Upper lobe of left lung (tissue), 4 donors: ENCODE data around the gene RHOT2.

Experiments
- CTCF ChIP-seq, 6 experiments: fragments of 450-650 bp in 4 of 6; fragments of 200-600 bp in 2 of 6; sonication (generic) in 2 of 6; IDR thresholded peaks; one replicate each; pipeline ENCODE4 v1.5.1; 2016 to 2019; ENCODE audit warnings: antibody characterized with exemption in 6 of 6
- EP300 ChIP-seq, 4 donors: sonication (generic); formaldehyde crosslinking; IDR thresholded peaks; one replicate each; pipeline ENCODE4 v1.5.1; 2017; ENCODE audit warnings: antibody characterized with exemption in 4 of 4, control low read depth in 2 of 4
- POLR2A ChIP-seq, 4 donors: fragments of 450-650 bp; IDR thresholded peaks; one replicate each; pipeline ENCODE4 v1.5.1; 2016 to 2017; ENCODE audit warnings: antibody characterized with exemption in 4 of 4, mild to moderate bottlenecking in 2 of 4

DNA sequence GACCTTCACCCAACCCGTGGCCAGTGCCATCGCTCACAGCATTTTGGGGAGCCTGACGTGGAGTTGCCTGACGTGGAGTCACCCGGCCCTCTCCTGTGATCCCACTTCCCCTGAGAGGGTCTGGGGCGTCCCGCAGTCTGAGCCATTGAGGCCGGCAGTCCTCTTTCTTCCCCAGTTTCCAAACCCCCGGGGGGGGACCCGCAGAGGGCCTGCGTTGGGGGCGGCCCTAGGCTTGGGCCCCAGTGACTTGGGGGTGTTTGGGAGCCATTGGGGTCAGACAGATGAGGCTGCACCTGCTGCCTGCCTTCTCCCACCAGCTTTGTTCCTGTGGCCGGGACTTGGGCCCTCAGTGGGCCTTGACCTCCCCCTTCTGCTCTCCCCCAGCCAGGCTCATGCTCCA is 1.7 kb downstream of the RHOT2 start:
- TF ChIP-seq EP300 (IDR thresholded peaks at IDR 0.05) (no peak), POLR2A (IDR thresholded peaks at IDR 0.05) (no peak), CTCF (IDR thresholded peaks at IDR 0.05) (no peak)
